ENCODE measurements around the gene INTS1.

The INTS1 gene

DNA sequence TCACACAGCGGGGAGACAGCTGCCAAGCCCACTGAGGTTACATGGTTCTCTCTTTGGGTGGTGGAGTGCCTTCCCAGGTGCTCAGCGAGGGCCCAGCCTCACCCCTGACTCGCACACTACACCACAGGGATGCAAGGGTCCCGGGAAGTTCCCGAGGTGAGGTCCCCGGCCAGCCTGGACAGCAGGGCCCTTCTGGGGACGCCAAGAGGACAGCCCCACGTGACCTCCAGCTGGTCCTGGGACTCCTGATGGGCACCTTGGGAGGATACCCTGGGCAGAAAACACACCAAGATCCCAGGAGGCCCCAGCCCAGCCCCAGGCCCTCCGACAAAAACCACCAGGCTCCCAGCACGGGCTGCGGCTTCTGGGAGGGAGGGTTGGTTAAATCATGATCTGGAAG lies 53.2 kb downstream of the INTS1 start:
- ChIA-PET CTCF (interaction anchor here (1.8 kb wide), 1 partner anchor 23 kb away, joined by 6 read pairs; no protein-coding TSS in a partner anchor), POLR2A (no interaction called here)
- no peak for DNase-seq (ENCODE audit: extremely low spot score)
- TF ChIP-seq, protein P1, sequence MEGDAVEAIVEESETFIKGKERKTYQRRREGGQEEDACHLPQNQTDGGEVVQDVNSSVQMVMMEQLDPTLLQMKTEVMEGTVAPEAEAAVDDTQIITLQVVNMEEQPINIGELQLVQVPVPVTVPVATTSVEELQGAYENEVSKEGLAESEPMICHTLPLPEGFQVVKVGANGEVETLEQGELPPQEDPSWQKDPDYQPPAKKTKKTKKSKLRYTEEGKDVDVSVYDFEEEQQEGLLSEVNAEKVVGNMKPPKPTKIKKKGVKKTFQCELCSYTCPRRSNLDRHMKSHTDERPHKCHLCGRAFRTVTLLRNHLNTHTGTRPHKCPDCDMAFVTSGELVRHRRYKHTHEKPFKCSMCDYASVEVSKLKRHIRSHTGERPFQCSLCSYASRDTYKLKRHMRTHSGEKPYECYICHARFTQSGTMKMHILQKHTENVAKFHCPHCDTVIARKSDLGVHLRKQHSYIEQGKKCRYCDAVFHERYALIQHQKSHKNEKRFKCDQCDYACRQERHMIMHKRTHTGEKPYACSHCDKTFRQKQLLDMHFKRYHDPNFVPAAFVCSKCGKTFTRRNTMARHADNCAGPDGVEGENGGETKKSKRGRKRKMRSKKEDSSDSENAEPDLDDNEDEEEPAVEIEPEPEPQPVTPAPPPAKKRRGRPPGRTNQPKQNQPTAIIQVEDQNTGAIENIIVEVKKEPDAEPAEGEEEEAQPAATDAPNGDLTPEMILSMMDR (IDR thresholded peaks at IDR 0.05; ENCODE audit: control extremely low read depth, extremely low read depth, low read depth, missing control alignments), result no peak

DNA sequence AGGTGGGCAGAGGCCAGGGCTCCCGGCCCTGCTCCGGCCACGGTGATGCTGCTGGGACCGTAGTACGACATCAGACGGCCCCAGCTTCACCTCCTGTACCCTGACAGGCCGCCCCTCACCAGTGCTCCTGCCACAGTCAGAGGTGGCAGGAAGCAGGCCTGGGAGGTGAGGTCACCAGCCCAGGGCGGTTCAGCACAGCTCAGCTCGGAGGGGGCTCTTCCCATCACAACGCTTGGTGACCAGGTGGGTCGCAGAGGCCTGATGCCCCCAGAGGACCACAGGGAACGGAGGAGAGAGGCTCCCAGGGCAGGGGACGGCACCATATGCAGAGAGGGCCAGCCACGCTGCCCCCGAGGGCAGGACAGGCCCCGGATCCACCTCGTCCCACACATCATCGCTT lies 53.8 kb downstream of the INTS1 start:
- no peak for DNase-seq (ENCODE audit: extremely low spot score)
- TF ChIP-seq, protein P1 (IDR thresholded peaks at IDR 0.05; ENCODE audit: control extremely low read depth, extremely low read depth, low read depth, missing control alignments), result no peak
- POLR2A ChIA-PET, result no interaction called here
- CTCF ChIA-PET, result interaction anchor here (1.8 to 2.7 kb wide), 2 partner anchors 18 to 24 kb away, joined by 5 to 10 read pairs; no protein-coding TSS in a partner anchor

DNA sequence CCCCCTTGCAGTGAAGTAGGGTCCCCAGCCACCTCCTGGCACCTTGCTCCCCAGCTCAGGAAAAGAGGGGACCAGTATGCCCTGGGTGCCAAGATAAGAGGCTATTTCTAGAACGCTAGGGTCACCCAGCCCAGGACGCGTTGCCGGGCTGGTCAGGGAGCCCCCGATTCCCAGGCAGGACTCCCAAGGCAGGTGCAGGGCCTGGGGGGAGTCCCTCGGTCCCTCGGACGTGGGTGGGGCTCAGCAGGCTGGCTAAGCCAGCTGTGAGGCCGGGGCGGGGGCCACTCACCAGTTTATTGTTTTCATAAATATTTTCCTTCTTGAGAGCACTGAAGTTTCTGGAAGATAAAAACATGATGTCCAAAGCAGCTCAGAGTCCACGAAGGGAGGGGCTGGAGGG lies 54.2 kb downstream of the INTS1 start:
- TF ChIP-seq, protein P1 (IDR thresholded peaks at IDR 0.05; ENCODE audit: control extremely low read depth, extremely low read depth, low read depth, missing control alignments), result no peak
- CTCF ChIA-PET, result interaction anchor here (1.6 to 2.7 kb wide), 3 partner anchors 12 to 25 kb away, joined by 3 to 10 read pairs (median 5); no protein-coding TSS in a partner anchor

DNA sequence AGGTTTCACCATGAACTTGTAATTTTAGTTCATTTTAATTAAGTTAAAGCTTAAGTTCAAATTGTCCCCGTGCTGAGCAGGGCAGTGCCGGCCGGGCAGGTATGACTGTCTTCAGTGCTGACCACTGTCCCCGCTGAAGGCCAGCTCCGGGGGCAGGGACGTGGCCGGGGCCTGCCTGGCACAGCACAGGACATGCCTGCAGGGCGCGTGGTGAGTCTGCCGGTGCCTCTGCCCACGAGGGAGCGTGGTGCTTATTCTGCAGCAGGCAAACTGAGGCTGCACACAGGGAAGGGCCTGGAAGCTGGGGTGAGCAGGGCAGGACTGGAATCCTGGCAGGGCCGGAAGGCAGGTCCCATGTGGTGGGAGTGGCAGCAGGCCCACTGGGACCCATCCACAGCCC lies 54.7 kb downstream of the INTS1 start:
- ChIA-PET POLR2A (no interaction called here), CTCF (interaction anchor here (1.1 to 2.7 kb wide), 4 partner anchors 13 to 37 kb away, joined by 3 to 10 read pairs (median 4); no protein-coding TSS in a partner anchor)
- TF ChIP-seq, protein P1 (IDR thresholded peaks at IDR 0.05; ENCODE audit: control extremely low read depth, extremely low read depth, low read depth, missing control alignments), result no peak
- DNase-seq (ENCODE audit: extremely low spot score), result no peak

More for the DNA sequence above, 54.2 kb downstream of the INTS1 start:
- DNase-seq (ENCODE audit: extremely low spot score), result no peak
- POLR2A ChIA-PET, result no interaction called here

DNA sequence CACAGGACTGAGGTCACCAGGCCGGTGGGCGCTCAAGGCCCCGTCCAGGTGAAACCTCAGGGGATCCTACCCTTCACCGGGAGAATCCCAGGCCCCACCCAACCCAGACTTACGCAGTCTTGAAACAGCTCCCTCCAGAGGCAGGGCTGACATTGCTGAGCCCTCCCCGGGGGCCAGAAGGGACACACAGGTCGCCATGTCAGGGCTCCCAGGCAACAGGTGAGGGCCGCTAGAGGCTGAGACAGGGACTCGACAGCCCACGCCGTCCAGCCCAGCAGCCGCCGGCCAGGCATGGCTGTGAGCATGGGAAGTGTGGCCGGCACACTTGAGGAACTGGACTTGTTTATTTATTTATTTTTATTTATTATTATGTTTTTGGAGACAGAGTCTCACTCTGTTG lies 55.2 kb downstream of the INTS1 start:
- CTCF ChIA-PET, result interaction anchor here (1.1 to 2.7 kb wide), 4 partner anchors 13 to 37 kb away, joined by 3 to 10 read pairs (median 4); no protein-coding TSS in a partner anchor

DNA sequence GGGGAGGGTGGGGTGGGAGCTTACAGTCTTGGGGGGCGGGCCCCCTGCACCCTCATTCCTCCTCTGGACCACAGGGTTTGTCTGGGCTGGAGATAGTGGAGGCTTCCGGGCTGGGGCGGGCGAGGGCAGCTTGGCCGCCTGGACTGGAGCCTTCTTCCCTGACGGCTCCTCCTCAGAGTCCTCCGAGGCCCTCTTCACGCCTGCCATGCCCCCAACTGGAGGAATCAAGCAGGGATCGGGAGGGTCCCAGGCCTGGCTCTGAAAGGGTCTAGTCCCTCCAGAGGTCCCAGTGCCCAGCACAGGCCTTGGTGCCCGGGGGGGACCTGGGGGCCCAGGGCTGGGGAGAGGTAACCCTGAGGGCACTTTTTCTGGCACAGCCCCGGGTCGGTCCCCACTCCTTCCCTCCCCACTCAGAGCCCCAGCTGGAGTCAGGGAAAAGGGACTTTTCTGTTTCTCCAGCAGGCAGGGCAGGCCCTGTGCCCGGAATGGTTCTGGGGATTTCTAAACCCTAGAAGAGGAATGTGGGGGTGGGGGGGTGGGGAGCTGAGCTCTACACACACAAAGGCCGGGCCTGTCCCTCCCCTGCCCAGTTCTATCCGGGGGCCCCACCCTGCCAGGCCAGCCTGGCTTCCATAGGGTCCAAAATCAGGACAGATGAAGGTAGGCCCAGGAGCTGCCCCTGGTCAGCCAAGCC lies 56.5 kb downstream of the INTS1 start:
- CTCF ChIA-PET, result interaction anchor here (2.7 kb wide), 1 partner anchor 15 kb away, joined by 10 read pairs; no protein-coding TSS in a partner anchor
- POLR2A ChIA-PET, result no interaction called here
- TF ChIP-seq, protein P1 (IDR thresholded peaks at IDR 0.05; ENCODE audit: control extremely low read depth, extremely low read depth, low read depth, missing control alignments), result no peak
- no peak for DNase-seq (ENCODE audit: extremely low spot score)

More for the DNA sequence above, 55.2 kb downstream of the INTS1 start:
- POLR2A ChIA-PET, result no interaction called here
- DNase-seq (ENCODE audit: extremely low spot score), result no peak
- TF ChIP-seq, protein P1 (IDR thresholded peaks at IDR 0.05; ENCODE audit: control extremely low read depth, extremely low read depth, low read depth, missing control alignments), result no peak

Data from GM10248 (cell line).